Parathyroid adenoma (tissue), 2 donors: ENCODE measurements around the gene VPS13D.
A peak's percentile ranks its signal among the peaks of the same experiment; 100 is the strongest.

Experiments used
- H2AFZ ChIP-seq: fragments of 300-600 bp; sonication (generic); one replicate; pipeline ENCODE4 v1.7.0; 2017; ENCODE audit warnings: antibody characterized with exemption, mild to moderate bottlenecking
- H3K27ac ChIP-seq: fragments of 300-600 bp; sonication (generic); one replicate; pipeline ENCODE4 v1.7.0; 2017
- H3K27me3 ChIP-seq: fragments of 300-600 bp; sonication (generic); one replicate; pipeline ENCODE4 v1.7.0; 2017; ENCODE audit warnings: low read length; ENCODE audit not compliant: control insufficient read depth, insufficient read depth
- H3K36me3 ChIP-seq: fragments of 300-600 bp; sonication (generic); one replicate; pipeline ENCODE4 v1.7.0; 2017; ENCODE audit warnings: low read length; ENCODE audit not compliant: control insufficient read depth, insufficient read depth
- H3K4me1 ChIP-seq: fragments of 300-600 bp; sonication (generic); one replicate; pipeline ENCODE4 v1.7.0; 2017; ENCODE audit warnings: control low read depth
- H3K4me2 ChIP-seq: fragments of 300-600 bp; sonication (generic); one replicate; pipeline ENCODE4 v1.7.0; 2017; ENCODE audit warnings: low read length
- H3K4me3 ChIP-seq: fragments of 300-600 bp; sonication (generic); one replicate; pipeline ENCODE4 v1.7.0; 2017; ENCODE audit warnings: low read depth, low read length
- H3K79me2 ChIP-seq: fragments of 300-600 bp; sonication (generic); one replicate; pipeline ENCODE4 v1.7.0; 2017; ENCODE audit warnings: control low read depth
- H3K9ac ChIP-seq: fragments of 300-600 bp; sonication (generic); one replicate; pipeline ENCODE4 v1.7.0; 2017; ENCODE audit warnings: mild to moderate bottlenecking
- H3K9me3 ChIP-seq: fragments of 300-600 bp; sonication (generic); one replicate; pipeline ENCODE4 v1.7.0; 2017; ENCODE audit warnings: low read length; ENCODE audit not compliant: control insufficient read depth
- TF ChIP-seq, protein P1 (sequence below): fragments of 300-600 bp; sonication (generic); IDR thresholded peaks from one replicate; pipeline ENCODE4 v1.7.0; 2017; ENCODE audit warnings: antibody characterized with exemption, mild to moderate bottlenecking
- donor health status: primary hyperparathyroidism.

The VPS13D gene

DNA sequence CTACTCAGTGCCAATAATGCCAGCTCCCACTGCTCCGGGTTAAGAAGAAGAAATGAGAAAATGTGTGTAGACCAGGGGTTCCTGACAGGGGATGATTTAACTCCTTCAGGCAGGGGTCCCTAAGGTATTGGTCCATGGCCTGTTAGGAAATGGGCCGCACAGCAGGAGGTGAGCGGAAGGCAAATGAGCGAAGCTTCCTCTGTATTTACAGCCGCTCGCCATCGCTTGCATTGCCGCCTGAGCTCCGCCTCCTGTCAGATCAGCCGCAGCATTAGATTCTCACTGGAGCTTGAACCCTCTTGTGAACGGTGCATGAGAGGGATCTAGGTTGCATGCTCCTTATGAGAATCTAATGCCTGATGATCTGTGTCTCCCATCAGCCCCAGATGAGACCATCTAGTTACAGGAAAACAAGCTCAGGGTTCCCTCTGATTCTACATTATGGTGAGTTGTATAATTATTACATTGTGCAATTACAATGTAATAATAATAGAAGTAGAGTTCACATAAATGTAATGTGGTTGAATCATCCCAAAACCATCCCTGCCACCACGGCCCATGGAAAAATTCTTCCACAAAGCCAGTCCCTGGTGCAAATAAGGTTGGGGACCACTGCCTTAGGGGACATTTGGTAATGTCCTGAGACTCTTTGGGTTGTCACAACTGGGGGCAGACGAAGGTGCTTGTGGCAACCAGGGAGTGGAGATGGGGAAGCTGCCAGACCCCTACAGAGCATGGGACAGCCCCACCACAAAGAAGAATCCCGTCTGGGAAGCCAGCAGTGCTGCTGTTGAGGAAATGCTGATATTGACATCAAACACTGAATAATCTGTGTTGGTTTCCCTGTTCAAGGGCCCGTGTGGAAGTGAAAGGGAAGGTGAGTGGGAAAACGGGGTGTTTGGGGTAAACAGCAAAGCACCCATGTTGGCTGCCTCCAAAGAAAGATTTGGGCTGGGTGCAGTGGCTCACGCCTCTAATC lies 327.4 kb downstream of the VPS13D start:
- Histone ChIP-seq H3K4me3 (no peak overlapping the region), H3K9me3 (no peaks in the 10 kb centered on the region), H3K9ac (no peak overlapping the region), H2AFZ (peak overlapping the region; percentile 78), H3K79me2 (no peaks in the 10 kb centered on the region), H3K27me3 (no peaks in the 10 kb centered on the region), H3K36me3 (no peaks in the 10 kb centered on the region), H3K27ac (peak overlapping the region; percentile 81), H3K4me1 (no peaks in the 10 kb centered on the region), H3K4me2 (peak overlapping the region; percentile 27)
- TF ChIP-seq, protein P1, sequence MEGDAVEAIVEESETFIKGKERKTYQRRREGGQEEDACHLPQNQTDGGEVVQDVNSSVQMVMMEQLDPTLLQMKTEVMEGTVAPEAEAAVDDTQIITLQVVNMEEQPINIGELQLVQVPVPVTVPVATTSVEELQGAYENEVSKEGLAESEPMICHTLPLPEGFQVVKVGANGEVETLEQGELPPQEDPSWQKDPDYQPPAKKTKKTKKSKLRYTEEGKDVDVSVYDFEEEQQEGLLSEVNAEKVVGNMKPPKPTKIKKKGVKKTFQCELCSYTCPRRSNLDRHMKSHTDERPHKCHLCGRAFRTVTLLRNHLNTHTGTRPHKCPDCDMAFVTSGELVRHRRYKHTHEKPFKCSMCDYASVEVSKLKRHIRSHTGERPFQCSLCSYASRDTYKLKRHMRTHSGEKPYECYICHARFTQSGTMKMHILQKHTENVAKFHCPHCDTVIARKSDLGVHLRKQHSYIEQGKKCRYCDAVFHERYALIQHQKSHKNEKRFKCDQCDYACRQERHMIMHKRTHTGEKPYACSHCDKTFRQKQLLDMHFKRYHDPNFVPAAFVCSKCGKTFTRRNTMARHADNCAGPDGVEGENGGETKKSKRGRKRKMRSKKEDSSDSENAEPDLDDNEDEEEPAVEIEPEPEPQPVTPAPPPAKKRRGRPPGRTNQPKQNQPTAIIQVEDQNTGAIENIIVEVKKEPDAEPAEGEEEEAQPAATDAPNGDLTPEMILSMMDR, result no peak

DNA sequence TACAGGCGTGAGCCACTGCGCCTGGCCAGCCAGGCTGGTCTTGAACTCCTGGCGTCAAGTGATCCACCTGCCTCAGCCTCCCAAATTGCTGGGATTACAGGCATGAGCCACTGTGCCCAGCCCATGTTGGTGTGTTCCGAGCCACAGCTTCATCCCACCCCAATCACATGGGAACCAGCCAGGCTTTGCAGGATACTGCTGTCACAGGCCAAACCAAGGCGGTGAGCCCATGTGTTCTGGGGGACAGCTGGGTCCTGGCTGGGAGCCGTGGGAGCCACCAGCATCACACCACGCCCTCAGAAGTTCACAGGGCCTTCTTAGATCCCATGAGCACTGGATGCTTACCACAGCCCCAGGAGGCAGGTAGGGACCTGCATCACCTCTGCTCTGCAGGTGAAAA lies 331.3 kb downstream of the VPS13D start:
- no peak overlapping the region for H3K4me3 ChIP-seq
- no peaks in the 10 kb centered on the region for H3K4me1 ChIP-seq
- H3K27ac ChIP-seq, result no peak overlapping the region
- no peaks in the 10 kb centered on the region for H3K79me2 ChIP-seq
- H3K9ac ChIP-seq, result no peak overlapping the region
- TF ChIP-seq, protein P1, result no peak
- H3K9me3 ChIP-seq, result no peaks in the 10 kb centered on the region
- no peaks in the 10 kb centered on the region for H3K27me3 ChIP-seq
- no peak overlapping the region for H2AFZ ChIP-seq
- H3K36me3 ChIP-seq, result no peaks in the 10 kb centered on the region
- H3K4me2 ChIP-seq, result no peak overlapping the region
